GM21825 (cell line): ENCODE data around the gene NUDT10.
"Not testable (repeated sequence)": the region's sequence is repeated elsewhere in the genome, so short reads cannot be mapped to it uniquely, and the experiment has no call there.

Experiments
- ATAC-seq: cut with Tn5 transposase; IDR thresholded peaks from one replicate; pipeline ENCODE4 v1.9.1; 2021; ENCODE audit warnings: mild to moderate bottlenecking, moderate library complexity; ENCODE audit not compliant: unreplicated experiment

Gene NUDT10

DNA sequence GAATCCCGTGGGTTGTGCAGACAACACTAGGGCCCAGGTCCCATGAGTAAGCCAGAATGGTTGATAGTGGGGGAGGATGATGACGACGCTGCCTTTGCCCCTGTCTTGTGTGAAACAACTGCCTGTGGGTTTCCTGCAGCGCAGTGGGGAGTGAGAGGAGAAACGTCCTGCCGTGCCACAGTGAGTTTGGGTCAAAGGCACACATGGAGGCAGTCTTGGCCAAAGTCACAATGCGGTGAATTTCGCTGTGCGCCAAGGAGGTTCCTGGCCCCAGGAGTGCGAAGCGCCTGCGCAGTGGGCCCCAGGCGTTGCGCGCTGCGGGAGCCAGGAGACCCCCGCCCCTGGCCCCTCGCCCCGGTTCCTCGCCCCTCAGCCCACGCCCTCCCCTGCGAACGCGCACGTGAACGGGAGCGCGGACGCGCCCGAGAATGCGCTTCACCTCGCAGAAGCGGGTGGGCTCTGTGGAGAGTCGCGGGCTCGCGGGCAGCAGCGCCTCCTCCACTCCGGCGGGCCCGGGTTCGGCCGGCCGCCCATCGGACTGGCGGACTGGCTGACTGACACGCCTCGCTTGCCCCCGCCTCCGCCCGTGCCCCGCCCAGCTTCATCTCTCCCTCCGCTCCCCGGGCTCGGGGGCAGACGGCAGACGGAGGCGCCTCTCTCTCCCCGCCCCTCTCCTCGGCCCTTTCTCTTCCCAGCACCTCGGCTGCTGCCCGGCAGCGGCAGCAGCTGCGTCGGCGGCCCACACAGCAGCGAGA, at the start of gene NUDT10:
Gene NUDT10 (plus strand): TSS at position 635 of the 755 bp plus-strand sequence. CDS start 144 bp downstream, outside the sequence.
- no peak for ATAC-seq

DNA sequence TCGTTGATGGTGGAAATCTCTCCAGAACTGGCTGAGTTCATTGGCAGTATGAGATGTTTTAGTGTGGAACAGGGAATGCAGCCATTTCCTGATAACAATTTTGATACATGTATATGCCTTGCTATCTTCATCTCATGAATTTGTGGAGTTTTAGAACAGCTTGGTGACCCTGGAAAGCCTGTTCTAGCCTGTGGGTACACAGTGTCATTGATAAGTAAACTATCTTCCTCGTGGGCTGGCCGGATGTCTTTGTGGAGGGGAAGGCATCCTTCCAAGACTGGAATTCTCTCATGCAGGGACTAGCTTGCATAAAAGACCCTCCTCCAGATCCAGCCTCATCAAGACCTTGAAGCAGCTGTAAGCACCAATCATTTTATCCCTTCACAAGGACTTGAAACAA, 40.2 kb upstream of the NUDT10 start:
- ATAC-seq = no peak

- ATAC-seq = no peak
Observed at GRCh38 chrX:51296138-51296537, 36.5 kb upstream of the NUDT10 start.

DNA sequence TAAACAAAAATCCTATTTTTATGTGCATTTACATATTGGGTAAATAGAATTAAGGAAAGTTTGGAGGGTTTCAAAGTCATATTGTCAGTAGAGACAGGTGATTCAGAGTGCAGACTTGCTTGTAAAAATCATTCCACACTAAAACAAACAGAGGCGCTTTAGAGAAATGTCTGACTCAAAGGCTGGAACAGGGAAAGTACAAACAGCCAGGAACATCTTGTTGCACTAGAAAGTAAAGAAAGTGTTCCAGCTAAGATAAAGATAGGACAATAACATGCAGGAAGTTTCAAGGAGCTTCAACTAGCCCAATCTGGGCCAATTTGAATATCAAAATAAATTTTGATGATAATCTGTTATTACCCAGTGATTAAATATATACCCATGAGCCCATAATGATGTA, 16.4 kb upstream of the NUDT10 start:
- ATAC-seq = no peak

DNA sequence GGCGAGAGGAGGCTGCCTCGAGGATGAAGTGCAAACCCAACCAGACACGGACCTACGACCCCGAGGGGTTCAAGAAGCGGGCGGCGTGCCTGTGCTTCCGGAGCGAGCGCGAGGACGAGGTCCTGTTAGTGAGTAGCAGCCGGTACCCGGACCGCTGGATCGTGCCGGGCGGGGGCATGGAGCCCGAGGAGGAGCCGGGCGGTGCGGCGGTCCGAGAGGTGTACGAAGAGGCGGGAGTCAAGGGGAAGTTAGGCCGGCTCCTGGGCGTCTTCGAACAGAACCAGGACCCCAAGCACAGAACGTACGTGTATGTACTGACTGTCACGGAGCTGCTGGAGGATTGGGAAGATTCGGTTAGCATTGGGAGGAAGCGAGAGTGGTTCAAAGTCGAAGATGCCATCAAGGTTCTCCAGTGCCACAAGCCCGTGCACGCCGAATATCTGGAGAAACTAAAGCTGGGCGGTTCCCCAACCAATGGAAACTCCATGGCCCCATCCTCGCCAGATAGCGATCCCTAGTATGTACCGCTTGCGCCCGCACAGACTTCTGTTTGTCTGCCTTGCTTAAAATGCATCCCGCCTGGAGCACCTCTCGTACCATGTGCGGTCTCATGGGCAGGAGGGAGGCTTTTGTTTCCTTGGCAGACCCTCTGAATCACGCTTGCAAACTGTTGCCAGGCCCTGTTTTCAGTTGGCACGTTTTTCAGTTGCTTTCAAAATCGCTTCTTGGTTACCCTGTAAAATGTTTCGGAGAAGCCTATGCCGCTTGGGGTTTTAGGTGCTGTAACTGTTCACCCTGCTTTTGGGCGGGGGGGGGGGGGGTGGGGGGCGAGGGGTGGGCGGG, 542 bp downstream of the NUDT10 start:
- ATAC-seq = not testable (repeated sequence)

DNA sequence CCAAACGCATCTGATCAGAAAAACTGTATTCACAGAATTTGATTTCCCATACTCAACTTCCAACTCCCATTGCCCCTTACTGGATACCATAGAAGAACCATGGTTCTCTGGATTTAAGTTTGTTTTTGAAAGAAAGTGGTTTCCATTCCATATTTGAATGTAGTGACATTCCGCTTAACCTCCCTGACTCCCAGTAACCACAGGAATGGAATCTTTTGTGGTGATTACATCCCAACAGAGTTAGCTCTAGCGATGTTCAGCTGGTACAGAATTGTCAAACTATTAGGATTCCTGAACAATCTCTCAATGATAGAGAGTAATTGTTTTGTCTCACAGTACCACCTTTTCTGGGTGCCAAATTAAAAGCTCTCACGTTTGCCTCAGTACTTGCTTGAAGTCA, 1.7 kb downstream of the NUDT10 start:
- ATAC-seq = no peak

DNA sequence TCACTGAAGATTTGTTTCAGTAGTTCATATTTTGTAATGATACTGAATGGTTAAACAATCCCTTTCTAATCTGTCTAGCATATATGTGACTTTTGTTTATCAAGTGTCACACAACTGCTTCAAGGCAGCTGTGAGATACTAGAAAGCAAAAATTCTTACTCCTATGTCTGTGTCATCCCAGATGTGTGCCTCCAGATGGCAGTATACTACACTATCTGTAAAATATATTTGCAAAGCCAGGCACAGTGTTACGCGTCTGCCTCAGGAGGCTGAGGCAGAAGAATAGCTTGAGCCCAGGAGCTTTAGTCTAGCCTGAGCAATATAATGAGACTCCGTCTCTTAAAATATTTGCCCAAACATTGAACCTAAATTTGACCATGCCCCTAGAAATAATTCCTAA, 4.0 kb downstream of the NUDT10 start:
- ATAC-seq = no peak

DNA sequence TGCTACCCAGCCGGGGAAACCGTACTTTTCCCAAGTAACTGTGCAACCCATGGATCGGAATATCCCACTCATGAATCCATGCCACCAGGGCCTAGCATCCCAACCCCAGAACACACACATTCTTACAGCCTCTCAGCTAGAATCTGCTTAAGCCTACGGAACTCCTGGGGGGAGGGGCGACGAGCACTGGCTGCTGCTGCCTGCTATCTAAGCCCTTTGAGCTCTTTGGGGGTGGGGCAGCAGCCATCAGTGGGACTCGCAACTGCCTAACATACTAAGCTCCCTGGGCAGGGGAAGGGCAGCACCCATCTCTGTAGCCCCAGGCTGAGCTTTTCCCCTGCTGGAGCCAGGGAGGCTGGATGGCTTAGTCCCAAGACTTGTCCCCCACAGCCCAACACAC, 28.6 kb downstream of the NUDT10 start:
- ATAC-seq = no peak

- ATAC-seq = no peak
Observed at GRCh38 chrX:51376672-51377071, 44.0 kb downstream of the NUDT10 start.
